K562 (cell line): Measurements from ENCODE around the gene LRRC14B. TPM values are rescaled to one million over a fixed set of nuclear protein-coding genes. Genes with fewer than 3 reads are reported as not detected.

Experiments
- ATAC-seq: fragments of 200-7000 bp; cut with Tn5 transposase; 3 replicates; pipeline ENCODE4 v1.9.1; 2020; ENCODE audit warnings: moderate library complexity
- BruUV-seq: library from RNA; stranded (reverse); fragments of 400-500 nt; replicated peaks from 2 replicates; lab custom pipeline; 2021; lab: Mats Ljungman, UMichigan
- CTCF ChIA-PET: fragments of 300-600 bp; formaldehyde crosslinking; extraction: SDS; loops from one replicate; lab custom pipeline; 2021; ENCODE audit warnings: low intra/inter-chr PET ratio; lab: Yijun Ruan, JAX
- POLR2A ChIA-PET: fragments of 300-600, 350-650 bp; sonication (Branson Sonifier 250); formaldehyde crosslinking; extraction: SDS; loops from one replicate; lab custom pipeline; 2021; ENCODE audit warnings: antibody characterized with exemption, inconsistent platforms; lab: Yijun Ruan, JAX
- DNase-seq, 4 experiments: peaks; one replicate each; pipeline versions ENCODE4 v3.0.0 to v3.0.0-alpha.2; 2011 to 2018; ENCODE audit warnings: low spot score in 3 of 4, mixed read lengths in 3 of 4; ENCODE audit errors: extremely low read depth in 1 of 4
- FAIRE-seq: peaks from 2 replicates; lab custom pipeline; 2011; peaks lifted over from hg19 to GRCh38; lab: Jason Lieb, UNC
- H2AFZ ChIP-seq: 2 replicates; pipeline ENCODE4 v1.6.0; 2011; ENCODE audit warnings: low read depth, low read length, control low read depth, inconsistent platforms
- H3K27ac ChIP-seq: fragments of 200-600 bp; 3 replicates; pipeline ENCODE4 v1.8.0; 2011; ENCODE audit warnings: low read depth, mild to moderate bottlenecking, control low read depth, inconsistent platforms, low read length, moderate library complexity, mixed read lengths; ENCODE audit errors: extremely low read depth
- H3K27me3 ChIP-seq, 2 experiments: fragments of 300-600 bp in 1 of 2; 2 replicates in 1 of 2; 3 replicates in 1 of 2; pipeline versions ENCODE4 v1.6.0 to v1.8.0; 2011; ENCODE audit warnings: inconsistent platforms in 2 of 2, low read length in 2 of 2, mild to moderate bottlenecking in 1 of 2, mixed read lengths in 1 of 2, moderate library complexity in 1 of 2; ENCODE audit not compliant: control insufficient read depth in 2 of 2, insufficient read depth in 2 of 2
- H3K36me3 ChIP-seq: fragments of 300-600 bp; 3 replicates; pipeline ENCODE4 v1.8.0; 2011; ENCODE audit warnings: mild to moderate bottlenecking, low read length, inconsistent platforms; ENCODE audit not compliant: control insufficient read depth, insufficient read depth
- H3K4me1 ChIP-seq, 2 experiments: fragments of 200-600 bp in 1 of 2; replicated peaks in 1 of 2; 2 replicates in 1 of 2; 3 replicates in 1 of 2; pipeline versions ENCODE4 v1.5.1 to v1.8.0; 2011; ENCODE audit warnings: inconsistent platforms in 2 of 2, low read length in 2 of 2, mild to moderate bottlenecking in 1 of 2, mixed read lengths in 1 of 2, moderate library complexity in 1 of 2; ENCODE audit not compliant: control insufficient read depth in 2 of 2, insufficient read depth in 2 of 2
- H3K4me2 ChIP-seq: 2 replicates; pipeline ENCODE4 v1.6.1; 2011; ENCODE audit warnings: low read length, control low read depth, inconsistent platforms, mixed read lengths; ENCODE audit not compliant: insufficient read depth
- H3K4me3 ChIP-seq: fragments of 200-600 bp; sonication (generic), shearing (Covaris generic); 2 replicates; pipeline ENCODE4 v1.5.1; 2016; ENCODE audit warnings: control low read depth, inconsistent platforms
- H3K79me2 ChIP-seq: fragments of 200-600 bp; 3 replicates; pipeline ENCODE4 v1.8.0; 2011; ENCODE audit warnings: low read length, inconsistent platforms; ENCODE audit not compliant: control insufficient read depth, insufficient read depth
- H3K9ac ChIP-seq, 2 experiments: 2 replicates each; pipeline versions ENCODE4 v1.6.0 to v1.6.1; 2011; ENCODE audit warnings: low read depth in 2 of 2, low read length in 2 of 2, control low read depth in 1 of 2, inconsistent platforms in 1 of 2, mild to moderate bottlenecking in 1 of 2, mixed read lengths in 1 of 2; ENCODE audit not compliant: insufficient read depth in 1 of 2
- H3K9me1 ChIP-seq: one replicate; pipeline ENCODE4 v1.6.0; 2011; ENCODE audit warnings: inconsistent platforms, mild to moderate bottlenecking, low read length, moderate library complexity; ENCODE audit not compliant: control insufficient read depth, insufficient read depth
- H3K9me3 ChIP-seq: replicated peaks from 2 replicates; pipeline ENCODE4 v1.5.1; 2011; ENCODE audit warnings: low read depth, low read length, inconsistent platforms; ENCODE audit not compliant: control insufficient read depth, insufficient read depth
- H4K20me1 ChIP-seq: replicated peaks from 2 replicates; pipeline ENCODE4 v1.6.1; 2011; ENCODE audit warnings: low read length, inconsistent platforms, mixed read lengths; ENCODE audit not compliant: control insufficient read depth, insufficient read depth
- LCOR ChIP-seq: sonication (generic); formaldehyde crosslinking; IDR thresholded peaks from 2 replicates; pipeline ENCODE4 v1.8.0; 2022; ENCODE audit warnings: mild to moderate bottlenecking, missing genetic modification reagents
- WGBS: fragments of 100-300 bp; shearing (Covaris generic); methylation state at CpG from one replicate; pipeline ENCODE4 v1.1.6; 2016; ENCODE audit warnings: low coverage, mixed read lengths; ENCODE audit not compliant: insufficient coverage; ENCODE audit errors: missing lambda C conversion rate; 5-methylcytosine and 5-hydroxymethylcytosine counted together
- in situ Hi-C: fragments of 300-500 bp; cut with MboI; formaldehyde crosslinking; loops from 4 replicates; pipeline ENCODE4 v1.15.0; 2018; ENCODE audit warnings: inconsistent platforms, mixed read lengths
- intact Hi-C: fragments of 100-400 bp; cut with micrococcal nuclease; formaldehyde crosslinking; loops from 2 replicates; pipeline ENCODE4 v1.14.2; 2022
- polyA plus RNA-seq, 8 experiments: library from polyadenylated mRNA; depleted of rRNA in 4 of 8; stranded (reverse) in 5 of 8; unstranded in 3 of 8; fragments of >200 nt; fragmentation: Nextera tagmentation in 2 of 8; fragmentation: Illumina TruSeq in 1 of 8; extraction: Ambion mirVana in 2 of 8; extraction: Trizol in 1 of 8; gene quantifications; 2 replicates each; pipeline versions ENCODE4 v1.2.1 to v1.2.3, GENCODE V29; 2011 to 2014; ENCODE audit warnings: inconsistent platforms in 1 of 8, missing spikeins in 1 of 8
- total RNA-seq, 7 experiments: library from RNA; depleted of rRNA in 6 of 7; stranded (reverse); fragments of >200 nt in 6 of 7; fragmentation: Illumina TruSeq in 2 of 7; extraction: Trizol in 2 of 7; gene quantifications; 2 replicates each; pipeline versions ENCODE4 v1.2.1 to v1.2.3, GENCODE V29; 2011 to 2021; ENCODE audit warnings: low replicate concordance in 1 of 7
- TF ChIP-seq, protein P1 (sequence below), 2 experiments: fragments of 450-650 bp; conservative IDR thresholded peaks; 2 replicates each; pipeline ENCODE4 v1.6.1; 2017; ENCODE audit warnings: mild to moderate bottlenecking in 2 of 2, moderate library complexity in 2 of 2

LRRC14B gene
- total and polyA plus RNA-seq, 9 of the 15 experiments (the other 6 are each of a cell fraction or from before 2014, with no cell fraction given), result not detected

DNA sequence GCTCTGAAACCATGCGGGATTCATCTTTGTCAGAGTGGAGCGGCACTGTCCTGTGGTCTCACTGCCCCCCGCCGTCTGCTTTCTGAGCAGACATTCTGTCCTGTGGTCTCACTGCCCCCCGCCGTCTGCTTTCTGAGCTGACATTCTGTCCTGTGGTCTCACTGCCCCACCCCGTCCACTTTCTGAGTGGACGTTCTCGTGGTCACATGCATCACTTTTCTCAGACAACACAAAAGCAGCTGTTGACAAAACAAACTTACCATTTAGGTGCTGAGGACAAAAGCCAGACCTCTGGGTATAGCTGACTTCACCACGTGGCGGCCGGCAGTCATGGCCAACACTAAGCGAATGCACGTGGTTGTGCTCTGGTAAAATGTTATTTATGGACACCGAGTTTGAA, 2.8 kb downstream of the LRRC14B start:
- H3K36me3 ChIP-seq, result no peaks in the 10 kb centered on the region
- no TSS peak for BruUV-seq
- peaks cover 27 to 57% of the 10 kb centered on the region in 2 experiments; a peak in 4 of 5 replicates for H3K27me3 ChIP-seq
- in situ Hi-C loops (no loop called here), intact Hi-C loops (no loop called here)
- no peaks in the 10 kb centered on the region for H3K79me2 ChIP-seq
- TF ChIP-seq, protein P1, sequence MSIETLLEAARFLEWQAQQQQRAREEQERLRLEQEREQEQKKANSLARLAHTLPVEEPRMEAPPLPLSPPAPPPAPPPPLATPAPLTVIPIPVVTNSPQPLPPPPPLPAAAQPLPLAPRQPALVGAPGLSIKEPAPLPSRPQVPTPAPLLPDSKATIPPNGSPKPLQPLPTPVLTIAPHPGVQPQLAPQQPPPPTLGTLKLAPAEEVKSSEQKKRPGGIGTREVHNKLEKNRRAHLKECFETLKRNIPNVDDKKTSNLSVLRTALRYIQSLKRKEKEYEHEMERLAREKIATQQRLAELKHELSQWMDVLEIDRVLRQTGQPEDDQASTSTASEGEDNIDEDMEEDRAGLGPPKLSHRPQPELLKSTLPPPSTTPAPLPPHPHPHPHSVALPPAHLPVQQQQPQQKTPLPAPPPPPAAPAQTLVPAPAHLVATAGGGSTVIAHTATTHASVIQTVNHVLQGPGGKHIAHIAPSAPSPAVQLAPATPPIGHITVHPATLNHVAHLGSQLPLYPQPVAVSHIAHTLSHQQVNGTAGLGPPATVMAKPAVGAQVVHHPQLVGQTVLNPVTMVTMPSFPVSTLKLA (conservative IDR thresholded peaks at IDR 0.05), result 0 out of 4 replicates have a peak, but pooled peaks of 1 of the 2 experiments have one; percentile 23
- TF ChIP-seq LCOR (CRISPR knock-in tag), result no peak
- no peak overlapping the region for H3K4me2 ChIP-seq
- H3K4me3 ChIP-seq, result no peak overlapping the region
- ChIA-PET CTCF (no interaction called here), POLR2A (interaction anchor here (0.6 to 1.5 kb wide), 4 partner anchors 9 to 14 kb away, joined by 3 to 7 read pairs (median 4); no protein-coding TSS in a partner anchor)
- H3K9me3 ChIP-seq, result no peaks in the 10 kb centered on the region
- no peak overlapping the region for H2AFZ ChIP-seq
- peaks cover 12% of the 10 kb centered on the region for H4K20me1 ChIP-seq
- no peak overlapping the region for H3K9ac ChIP-seq
- no peak for ATAC-seq
- no peak overlapping the region for H3K27ac ChIP-seq
- no peaks in the 10 kb centered on the region for H3K9me1 ChIP-seq
- FAIRE-seq, result peak; percentile 37
- DNase-seq, result no peak
- peaks cover 0 to 57% of the 10 kb centered on the region in 2 experiments; a peak in 2 of 5 replicates for H3K4me1 ChIP-seq
- WGBS, result 29% methylated on average over 15 of the region's 15 CpGs
